Gastroesophageal sphincter (tissue), 4 donors: Measurements from ENCODE around the gene DLX4. TPM values are rescaled to one million over a fixed set of nuclear protein-coding genes. Genes with fewer than 3 reads are reported as not detected.

Experiments
- ATAC-seq: fragments of 150-250 bp; one replicate; pipeline ENCODE4 v1.9.1; 2016; ENCODE audit warnings: mild to moderate bottlenecking, moderate library complexity
- H3K27ac ChIP-seq, 4 donors: fragments of 200-600 bp; sonication (generic) in 3 of 4; 1 replicate in 3 of 4; 2 replicates in 1 of 4; pipeline ENCODE4 v1.5.1; 2016 to 2019
- H3K27me3 ChIP-seq: fragments of 200-600 bp; sonication (generic); one replicate; pipeline ENCODE4 v1.5.1; 2019
- H3K36me3 ChIP-seq, 2 donors: fragments of 200-600 bp; sonication (generic); one replicate each; pipeline ENCODE4 v1.5.1; 2019; ENCODE audit warnings: control low read depth in 1 of 2
- H3K4me1 ChIP-seq, 3 donors: fragments of 200-600 bp; sonication (generic); 1 replicate in 2 of 3; 2 replicates in 1 of 3; pipeline ENCODE4 v1.5.1; 2016 to 2019; ENCODE audit warnings: control low read depth in 2 of 3
- H3K4me3 ChIP-seq, 2 donors: fragments of 200-600 bp; sonication (generic); one replicate each; pipeline ENCODE4 v1.5.1; 2019; ENCODE audit warnings: mild to moderate bottlenecking in 1 of 2, moderate library complexity in 1 of 2
- H3K9me3 ChIP-seq, 3 donors: fragments of 200-600 bp; sonication (generic); one replicate each; pipeline ENCODE4 v1.5.1; 2017 to 2019; ENCODE audit warnings: control low read depth in 2 of 3
- EP300 ChIP-seq: sonication (generic); formaldehyde crosslinking; IDR thresholded peaks from one replicate; pipeline ENCODE4 v1.6.1; 2017; ENCODE audit warnings: antibody characterized with exemption, mild to moderate bottlenecking
- POLR2A ChIP-seq, 2 donors: fragments of 450-650 bp; IDR thresholded peaks; one replicate each; pipeline ENCODE4 v1.6.1; 2017; ENCODE audit warnings: antibody characterized with exemption in 2 of 2, mild to moderate bottlenecking in 2 of 2, moderate library complexity in 1 of 2
- POLR2AphosphoS5 ChIP-seq: sonication (generic); formaldehyde crosslinking; IDR thresholded peaks from one replicate; pipeline ENCODE4 v1.6.1; 2017; ENCODE audit warnings: antibody characterized with exemption
- WGBS, 2 donors: methylation state at CpG; one replicate each; pipeline ENCODE4 v1.1.5; 2018; ENCODE audit warnings: low coverage in 1 of 2; 5-methylcytosine and 5-hydroxymethylcytosine counted together
- total RNA-seq, 4 donors: library from RNA; depleted of rRNA; stranded (reverse); fragments of >200 nt; gene quantifications; one replicate each; pipeline ENCODE4 v1.1.0, GENCODE V29; 2016
- TF ChIP-seq, protein P1 (sequence below), 4 experiments: fragments of 200-600 bp in 2 of 4; fragments of 450-650 bp in 2 of 4; sonication (generic) in 1 of 4; IDR thresholded peaks; one replicate each; pipeline ENCODE4 v1.5.1; 2017 to 2019; ENCODE audit warnings: antibody characterized with exemption in 4 of 4, mild to moderate bottlenecking in 2 of 4, moderate library complexity in 2 of 4

Gene DLX4
- total RNA-seq, 4 donors from 2014 or later: 0.35 TPM; not detected in 3

DNA sequence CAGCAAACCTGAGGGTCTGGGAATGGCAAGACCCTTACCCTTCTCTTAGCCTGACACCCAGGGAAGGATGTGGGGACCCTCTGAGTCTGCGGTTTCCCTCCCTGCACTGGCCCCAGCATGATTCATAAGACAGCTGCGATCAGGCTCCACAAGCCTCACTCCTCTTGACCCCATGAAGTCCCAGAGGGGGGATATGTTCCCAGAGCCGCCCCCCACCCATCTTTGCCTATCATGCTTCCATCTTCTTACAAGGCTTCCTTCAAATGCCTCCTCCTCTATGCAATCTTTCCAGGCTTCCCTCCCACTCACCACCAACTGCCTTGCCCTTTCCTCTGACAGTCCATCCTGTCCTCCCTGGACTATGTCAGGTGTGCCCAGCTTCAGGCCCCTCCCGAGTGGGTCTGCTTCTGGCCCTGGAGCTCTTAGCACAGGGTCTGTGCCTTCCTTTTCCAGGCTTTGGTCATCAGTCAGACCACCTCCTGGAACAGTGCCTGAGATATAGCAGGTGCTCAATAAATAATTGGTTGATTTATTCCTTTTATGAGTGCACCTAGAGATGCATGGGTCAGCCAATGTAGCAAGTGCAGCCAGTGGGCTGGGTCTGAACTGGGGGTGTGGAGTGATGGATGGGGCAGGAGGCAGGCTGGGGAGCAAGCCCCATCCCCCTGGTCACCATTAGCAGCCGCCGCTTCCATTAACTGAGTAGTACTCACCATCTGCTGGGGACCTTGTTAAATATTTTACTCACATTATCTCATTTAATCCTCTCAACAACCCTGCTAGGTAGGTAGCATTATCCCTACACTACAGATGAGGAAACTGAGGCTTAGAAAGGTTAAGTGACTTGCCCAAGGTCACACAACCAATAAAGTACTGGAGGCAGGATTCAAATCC, 17.7 kb downstream of the DLX4 start:
- Histone ChIP-seq H3K27me3 (peaks cover 94% of the 10 kb centered on the region), H3K4me1 (peaks cover 0 to 13% (median 0%) of the 10 kb centered on the region in 3 donors), H3K36me3 (no peaks in the 10 kb centered on the region), H3K27ac (no peak overlapping the region), H3K9me3 (no peaks in the 10 kb centered on the region), H3K4me3 (no peak overlapping the region)
- ATAC-seq: no peak
- WGBS, 2 donors: 22 to 47% methylated on average over 1 to 3 of the region's 6 CpGs
- TF ChIP-seq EP300 (no peak), POLR2AphosphoS5 (no peak), POLR2A (IDR thresholded peaks at IDR 0.05) (no peak)
- TF ChIP-seq, protein P1, sequence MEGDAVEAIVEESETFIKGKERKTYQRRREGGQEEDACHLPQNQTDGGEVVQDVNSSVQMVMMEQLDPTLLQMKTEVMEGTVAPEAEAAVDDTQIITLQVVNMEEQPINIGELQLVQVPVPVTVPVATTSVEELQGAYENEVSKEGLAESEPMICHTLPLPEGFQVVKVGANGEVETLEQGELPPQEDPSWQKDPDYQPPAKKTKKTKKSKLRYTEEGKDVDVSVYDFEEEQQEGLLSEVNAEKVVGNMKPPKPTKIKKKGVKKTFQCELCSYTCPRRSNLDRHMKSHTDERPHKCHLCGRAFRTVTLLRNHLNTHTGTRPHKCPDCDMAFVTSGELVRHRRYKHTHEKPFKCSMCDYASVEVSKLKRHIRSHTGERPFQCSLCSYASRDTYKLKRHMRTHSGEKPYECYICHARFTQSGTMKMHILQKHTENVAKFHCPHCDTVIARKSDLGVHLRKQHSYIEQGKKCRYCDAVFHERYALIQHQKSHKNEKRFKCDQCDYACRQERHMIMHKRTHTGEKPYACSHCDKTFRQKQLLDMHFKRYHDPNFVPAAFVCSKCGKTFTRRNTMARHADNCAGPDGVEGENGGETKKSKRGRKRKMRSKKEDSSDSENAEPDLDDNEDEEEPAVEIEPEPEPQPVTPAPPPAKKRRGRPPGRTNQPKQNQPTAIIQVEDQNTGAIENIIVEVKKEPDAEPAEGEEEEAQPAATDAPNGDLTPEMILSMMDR (IDR thresholded peaks at IDR 0.05): no peak

- peaks cover 95% of the 10 kb centered on the region for H3K27me3 ChIP-seq
- no peaks in the 10 kb centered on the region for H3K36me3 ChIP-seq
- peaks cover 0 to 13% (median 0%) of the 10 kb centered on the region in 3 donors for H3K4me1 ChIP-seq
- H3K4me3 ChIP-seq: no peak overlapping the region
- H3K9me3 ChIP-seq: no peaks in the 10 kb centered on the region
- H3K27ac ChIP-seq: no peak overlapping the region
- 33% methylated on average over 1 of the region's 2 CpGs; no CpG with 5 or more reads in 1 of the 2 donors for WGBS, 2 donors
- TF ChIP-seq POLR2A (IDR thresholded peaks at IDR 0.05): no peak
- no peak for ATAC-seq
These were observed 18.2 kb downstream of the DLX4 start for GRCh38 chr17:49987290-49987585.

- Histone ChIP-seq H3K9me3 (no peaks in the 10 kb centered on the region), H3K4me1 (peaks cover 0 to 14% (median 0%) of the 10 kb centered on the region in 3 donors), H3K27me3 (peaks cover 98% of the 10 kb centered on the region), H3K36me3 (no peaks in the 10 kb centered on the region), H3K27ac (no peak overlapping the region), H3K4me3 (no peak overlapping the region)
- TF ChIP-seq POLR2AphosphoS5 (no peak), EP300 (no peak), POLR2A (IDR thresholded peaks at IDR 0.05) (no peak)
- TF ChIP-seq, protein P1 (IDR thresholded peaks at IDR 0.05): no peak
- 0 to 8% methylated on average over 8 to 9 of the region's 17 CpGs for WGBS, 2 donors
- peak; percentile 42 for ATAC-seq
These were observed 18.9 kb downstream of the DLX4 start for GRCh38 chr17:49987681-49988441.

DNA sequence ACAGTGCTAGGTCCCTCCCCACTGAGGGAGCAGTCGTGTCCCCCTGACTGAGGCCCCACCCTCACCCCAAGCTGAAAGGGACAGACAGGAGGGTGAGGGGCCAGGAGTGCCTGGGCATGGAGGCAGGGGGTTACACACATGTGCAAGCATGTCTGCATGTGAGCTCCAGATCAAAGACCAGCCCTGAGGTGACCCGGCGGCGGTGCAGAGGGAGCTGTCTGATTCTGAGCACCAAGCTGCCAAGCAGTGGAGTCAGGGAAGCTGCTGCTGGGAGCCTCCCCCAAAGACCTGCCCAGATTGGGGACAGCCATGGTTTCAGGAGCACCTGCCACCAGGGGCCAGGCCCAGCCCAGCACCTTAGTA, 20.5 kb downstream of the DLX4 start:
- Histone ChIP-seq H3K27me3 (peaks cover 99% of the 10 kb centered on the region), H3K4me3 (no peak overlapping the region), H3K4me1 (peaks cover 0 to 31% (median 8%) of the 10 kb centered on the region in 3 donors), H3K36me3 (no peaks in the 10 kb centered on the region), H3K9me3 (no peaks in the 10 kb centered on the region), H3K27ac (no peak overlapping the region)
- TF ChIP-seq POLR2AphosphoS5 (no peak), EP300 (no peak), POLR2A (IDR thresholded peaks at IDR 0.05) (no peak)
- TF ChIP-seq, protein P1 (IDR thresholded peaks at IDR 0.05): no peak
- no peak for ATAC-seq
- 30% methylated on average over 2 of the region's 4 CpGs; no CpG with 5 or more reads in 1 of the 2 donors for WGBS, 2 donors

- Histone ChIP-seq H3K27me3 (peaks cover 99% of the 10 kb centered on the region), H3K27ac (no peak overlapping the region), H3K4me3 (no peak overlapping the region), H3K36me3 (no peaks in the 10 kb centered on the region), H3K4me1 (peaks cover 0 to 39% (median 15%) of the 10 kb centered on the region in 3 donors), H3K9me3 (no peaks in the 10 kb centered on the region)
- TF ChIP-seq, protein P1 (IDR thresholded peaks at IDR 0.05): no peak
- TF ChIP-seq POLR2A (IDR thresholded peaks at IDR 0.05) (no peak), POLR2AphosphoS5 (no peak), EP300 (no peak)
- no peak for ATAC-seq
- 17 to 20% methylated on average over 1 to 2 of the region's 3 CpGs for WGBS, 2 donors
These were observed 21.3 kb downstream of the DLX4 start for GRCh38 chr17:49990331-49990730.
